AG09309 (cell line): ENCODE measurements around the gene RAN.

Source experiments
- DNase-seq: peaks from one replicate; pipeline ENCODE4 v3.0.0-alpha.2; 2010; ENCODE audit warnings: low read depth
- H3K4me3 ChIP-seq: 2 replicates; pipeline ENCODE4 v1.5.1; 2011; ENCODE audit warnings: mild to moderate bottlenecking, low read depth, low read length, moderate library complexity; ENCODE audit not compliant: control insufficient read depth
- CTCF ChIP-seq: IDR thresholded peaks from 2 replicates; pipeline ENCODE4 v1.5.1; 2011; ENCODE audit warnings: mild to moderate bottlenecking, low read depth, low read length, inconsistent platforms; ENCODE audit not compliant: insufficient read depth, control insufficient read depth; ENCODE audit errors: missing control alignments

RAN gene

DNA sequence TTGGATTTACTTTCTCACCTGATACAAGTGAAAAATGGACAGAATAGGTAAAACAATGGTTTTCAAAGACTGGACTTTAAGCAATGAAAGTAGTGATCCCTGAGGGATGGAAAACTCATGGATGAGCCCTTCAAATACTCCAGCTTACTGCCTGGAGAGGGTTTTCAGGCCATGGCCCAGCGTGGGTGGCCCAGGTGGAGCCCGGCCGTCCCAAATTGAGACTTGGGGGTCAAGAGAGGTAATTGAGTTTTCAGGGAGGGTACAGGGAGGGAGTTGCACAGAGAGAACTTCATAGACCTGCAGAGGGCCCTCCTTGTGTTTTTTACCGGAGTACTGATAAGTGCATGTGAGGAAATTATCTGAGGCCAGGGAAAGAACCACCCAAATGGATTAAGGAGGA, 37.2 kb downstream of the RAN start:
- DNase-seq, result no peak
- TF ChIP-seq CTCF, result no peak
- no peak overlapping the region for H3K4me3 ChIP-seq

DNA sequence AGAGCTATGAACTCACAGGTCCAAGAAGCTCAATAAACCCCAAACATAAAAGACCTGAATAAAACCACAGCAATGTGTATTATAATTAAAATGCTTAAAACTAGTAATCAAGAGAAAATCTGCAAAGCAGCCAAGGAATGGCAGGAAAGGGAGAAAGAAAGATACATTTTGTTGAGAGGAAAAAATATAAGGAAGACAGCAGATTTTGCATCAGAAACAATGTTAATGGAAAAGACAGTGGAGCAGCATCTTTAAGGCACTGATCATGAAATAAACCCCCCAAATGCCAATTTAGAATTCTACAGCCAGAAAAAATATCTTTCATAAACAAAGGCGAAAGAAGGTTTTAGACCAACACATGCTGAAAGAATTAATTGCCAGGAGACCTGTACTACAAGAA, 39.3 kb downstream of the RAN start:
- TF ChIP-seq CTCF, result no peak
- DNase-seq, result no peak
- no peak overlapping the region for H3K4me3 ChIP-seq

- DNase-seq, result no peak
- TF ChIP-seq CTCF, result no peak
- no peak overlapping the region for H3K4me3 ChIP-seq
These were observed 40.1 kb downstream of the RAN start for GRCh38 chr12:130911933-130912332.

GRCh38 chr12:130916241-130916911, 44.5 kb downstream of the RAN start:
- DNase-seq, result peak; percentile 8
- H3K4me3 ChIP-seq, result no peak overlapping the region
- peak; percentile 87 for TF ChIP-seq CTCF

DNA sequence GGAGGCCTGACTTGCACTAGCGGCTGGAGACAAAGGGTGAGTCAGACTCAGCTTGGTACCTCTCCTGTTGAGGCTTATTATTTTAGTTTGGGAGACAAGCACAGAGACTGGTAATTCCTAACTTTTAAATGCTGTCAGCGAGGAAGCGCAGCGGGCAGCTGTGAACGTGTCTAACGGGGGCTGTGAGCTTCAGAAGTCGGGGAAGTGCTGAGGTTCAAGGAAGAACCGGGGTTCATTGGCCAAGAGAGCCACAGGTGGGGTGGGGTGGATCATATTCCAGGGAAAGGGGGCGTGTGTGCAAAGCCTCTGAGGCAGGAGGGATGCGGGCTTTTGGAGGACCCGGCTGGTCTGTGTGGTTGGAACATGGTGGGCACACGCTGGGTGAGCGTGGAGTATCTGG, 45.7 kb downstream of the RAN start:
- no peak for DNase-seq
- H3K4me3 ChIP-seq, result no peak overlapping the region
- no peak for TF ChIP-seq CTCF

GRCh38 chr12:130919086-130919485, 47.2 kb downstream of the RAN start:
- DNase-seq, result no peak
- TF ChIP-seq CTCF, result no peak
- H3K4me3 ChIP-seq, result no peak overlapping the region
